HCT116 (cell line): ENCODE data around the gene NFIB. TPM values are rescaled to one million over a fixed set of nuclear protein-coding genes. Genes with fewer than 3 reads are reported as not detected.

Source experiments
- ATAC-seq: fragments of 200-7000 bp; cut with Tn5 transposase; 2 replicates; pipeline ENCODE4 v1.9.1; 2020; ENCODE audit warnings: mild to moderate bottlenecking, moderate library complexity
- BruUV-seq: library from RNA; stranded (reverse); fragments of 400-500 nt; replicated peaks from 2 replicates; lab custom pipeline; 2021; lab: Mats Ljungman, UMichigan
- CTCF ChIA-PET: fragments of 300-600 bp; sonication (Branson Sonifier 250); formaldehyde crosslinking; loops from one replicate; lab custom pipeline; 2021; ENCODE audit warnings: antibody characterized with exemption; lab: Charles Lee
- POLR2A ChIA-PET: fragments of 300-600, 350-600 bp; sonication (Branson Sonifier 250); formaldehyde crosslinking; loops from one replicate; lab custom pipeline; 2021; ENCODE audit warnings: antibody characterized with exemption; lab: Charles Lee
- RAD21 ChIA-PET, 2 experiments: fragments of 300-600 bp; sonication (Branson Sonifier 250); formaldehyde crosslinking; loops; one replicate each; lab custom pipeline; 2023; ENCODE audit warnings: low total read pairs in 2 of 2; ENCODE audit not compliant: uncharacterized antibody in 2 of 2, unreplicated experiment in 2 of 2, low non-redundant PET in 1 of 2; lab: Charles Lee
- DNase-seq: peaks from one replicate; pipeline ENCODE4 v3.0.0-alpha.2; 2010; ENCODE audit warnings: low read depth, low spot score
- H2AFZ ChIP-seq: fragments of 200-600 bp; shearing (Covaris generic), sonication (generic); 2 replicates; pipeline ENCODE4 v1.6.1; 2017; ENCODE audit warnings: low read depth, mixed run types, mixed read lengths, antibody characterized with exemption, low read length; ENCODE audit not compliant: poor library complexity, severe bottlenecking
- H3K27ac ChIP-seq: 2 replicates; pipeline ENCODE4 v1.5.1; 2012; ENCODE audit warnings: low read depth, low read length
- H3K27me3 ChIP-seq: fragments of 200-600 bp; sonication (generic); 2 replicates; pipeline ENCODE4 v1.6.1; 2016; ENCODE audit warnings: mixed run types, low read length, mixed read lengths; ENCODE audit not compliant: insufficient read depth
- H3K36me3 ChIP-seq, 2 experiments: fragments of 200-500 bp in 1 of 2; fragments of 200-600 bp in 1 of 2; sonication (Bioruptor generic) in 1 of 2; sonication (generic) in 1 of 2; 2 replicates each; pipeline versions ENCODE4 v1.5.1 to v1.6.1; 2014 to 2016; ENCODE audit warnings: low read length in 2 of 2, inconsistent platforms in 1 of 2, mixed read lengths in 1 of 2, mixed run types in 1 of 2; ENCODE audit not compliant: insufficient read depth in 2 of 2, control insufficient read depth in 1 of 2
- H3K4me1 ChIP-seq, 2 experiments: fragments of 200-600 bp in 1 of 2; sonication (generic) in 1 of 2; 2 replicates each; pipeline versions ENCODE4 v1.5.1 to v1.6.1; 2012 to 2017; ENCODE audit warnings: low read length in 2 of 2, inconsistent platforms in 1 of 2, mild to moderate bottlenecking in 1 of 2, mixed read lengths in 1 of 2, mixed run types in 1 of 2, moderate library complexity in 1 of 2; ENCODE audit not compliant: insufficient read depth in 2 of 2, control insufficient read depth in 1 of 2
- H3K4me2 ChIP-seq: fragments of 200-600 bp; sonication (generic); 2 replicates; pipeline ENCODE4 v1.6.1; 2017; ENCODE audit warnings: mixed run types, low read length, mixed read lengths
- H3K4me3 ChIP-seq, 2 experiments: fragments of 200-600 bp in 1 of 2; sonication (generic) in 1 of 2; replicated peaks in 1 of 2; 2 replicates each; pipeline ENCODE4 v1.5.1; 2011 to 2016; ENCODE audit warnings: low read length in 2 of 2, control low read depth in 1 of 2, low read depth in 1 of 2, mild to moderate bottlenecking in 1 of 2, mixed read lengths in 1 of 2, mixed run types in 1 of 2
- H3K79me2 ChIP-seq: fragments of 200-600 bp; sonication (generic); 2 replicates; pipeline ENCODE4 v1.6.1; 2017; ENCODE audit warnings: mild to moderate bottlenecking, mixed run types, low read length, moderate library complexity, mixed read lengths; ENCODE audit not compliant: insufficient read depth
- H3K9ac ChIP-seq: fragments of 200-600 bp; sonication (generic); 2 replicates; pipeline ENCODE4 v1.6.1; 2016; ENCODE audit warnings: low read length, mixed read lengths
- H3K9me2 ChIP-seq: fragments of 200-600 bp; sonication (generic), shearing (Covaris generic); 2 replicates; pipeline ENCODE4 v1.6.1; 2017; ENCODE audit warnings: mixed run types, mild to moderate bottlenecking, moderate library complexity; ENCODE audit not compliant: insufficient read depth
- H3K9me3 ChIP-seq, 2 experiments: fragments of 200-500 bp in 1 of 2; fragments of 200-600 bp in 1 of 2; sonication (Bioruptor generic) in 1 of 2; sonication (generic) in 1 of 2; 2 replicates each; pipeline ENCODE4 v1.6.1; 2014 to 2017; ENCODE audit warnings: low read length in 2 of 2, mixed read lengths in 2 of 2, inconsistent platforms in 1 of 2, low read depth in 1 of 2, mild to moderate bottlenecking in 1 of 2, mixed run types in 1 of 2, moderate library complexity in 1 of 2; ENCODE audit not compliant: control insufficient read depth in 1 of 2, insufficient read depth in 1 of 2
- H4K20me1 ChIP-seq: fragments of 200-600 bp; sonication (generic), shearing (Covaris generic); 2 replicates; pipeline ENCODE4 v1.6.1; 2017; ENCODE audit warnings: mixed run types, mild to moderate bottlenecking, moderate library complexity; ENCODE audit not compliant: insufficient read depth
- CBX3 ChIP-seq: IDR thresholded peaks from 2 replicates; pipeline ENCODE4 v1.6.1; 2012; ENCODE audit warnings: low read depth
- CEBPB ChIP-seq: IDR thresholded peaks from 2 replicates; pipeline ENCODE4 v1.6.1; 2012; ENCODE audit warnings: low read depth
- EGR1 ChIP-seq: IDR thresholded peaks from 2 replicates; pipeline ENCODE4 v1.6.1; 2012; ENCODE audit warnings: low read depth
- ELF1 ChIP-seq: IDR thresholded peaks from 2 replicates; pipeline ENCODE4 v1.6.1; 2012; ENCODE audit warnings: low read depth, borderline replicate concordance
- FOSL1 ChIP-seq: IDR thresholded peaks from 2 replicates; pipeline ENCODE4 v1.6.1; 2012; ENCODE audit warnings: low read depth
- MAX ChIP-seq: IDR thresholded peaks from 2 replicates; pipeline ENCODE4 v1.6.1; 2012
- POLR2A ChIP-seq: IDR thresholded peaks from 2 replicates; pipeline ENCODE4 v1.7.0; 2011; ENCODE audit warnings: borderline replicate concordance; ENCODE audit not compliant: insufficient read depth, insufficient read length; ENCODE audit errors: extremely low read depth
- POLR2AphosphoS5 ChIP-seq: IDR thresholded peaks from 2 replicates; pipeline ENCODE4 v1.6.1; 2011; ENCODE audit warnings: mild to moderate bottlenecking, low read depth, low read length, moderate library complexity
- REST ChIP-seq: IDR thresholded peaks from 2 replicates; pipeline ENCODE4 v1.6.1; 2012; ENCODE audit warnings: low read depth
- SIN3A ChIP-seq: IDR thresholded peaks from 2 replicates; pipeline ENCODE4 v1.6.1; 2012; ENCODE audit warnings: low read depth
- SRF ChIP-seq: IDR thresholded peaks from 2 replicates; pipeline ENCODE4 v1.6.1; 2012; ENCODE audit warnings: low read depth
- YY1 ChIP-seq: IDR thresholded peaks from 2 replicates; pipeline ENCODE4 v1.6.1; 2011; ENCODE audit warnings: low read length, low read depth, moderate library complexity, mild to moderate bottlenecking; ENCODE audit not compliant: insufficient replicate concordance; ENCODE audit errors: extremely low read depth
- ZFX ChIP-seq: fragments of 450-650 bp; IDR thresholded peaks from 2 replicates; pipeline ENCODE4 v1.6.1; 2017
- ZNF274 ChIP-seq: fragments of 200-500 bp; sonication (Bioruptor generic); IDR thresholded peaks from 2 replicates; pipeline ENCODE4 v1.6.1; 2014; ENCODE audit warnings: mild to moderate bottlenecking, low read depth, low read length, inconsistent platforms
- intact Hi-C: fragments of 100-400 bp; cut with micrococcal nuclease; formaldehyde crosslinking; loops from 2 replicates; pipeline ENCODE4 v1.10.0; 2022
- total RNA-seq: library from RNA; stranded (reverse); gene quantifications from one replicate; pipeline ENCODE4 v1.2.1, GENCODE V29; 2021; ENCODE audit not compliant: unreplicated experiment
- TF ChIP-seq, protein P1 (sequence below): IDR thresholded peaks from 2 replicates; pipeline ENCODE4 v1.6.1; 2011; ENCODE audit warnings: mild to moderate bottlenecking, low read length, moderate library complexity; ENCODE audit not compliant: insufficient replicate concordance; ENCODE audit errors: extremely low read depth
- TF ChIP-seq, protein P2 (sequence below): IDR thresholded peaks from 2 replicates; pipeline ENCODE4 v1.6.1; 2012

The NFIB gene
- total RNA-seq, 1 experiment from 2014 or later, result 6.6 TPM

- no peak for TF ChIP-seq REST
- no peak for TF ChIP-seq ZFX
These were observed 12.3 kb downstream of the NFIB start (continued) for GRCh38 chr9:14301583-14302021.

- Histone ChIP-seq H3K9me3 (no peaks in the 10 kb centered on the region), H3K27me3 (no peaks in the 10 kb centered on the region), H3K4me1 (no peaks in the 10 kb centered on the region), H3K79me2 (no peaks in the 10 kb centered on the region), H2AFZ (no peak overlapping the region), H3K9me2 (no peaks in the 10 kb centered on the region), H3K4me3 (no peak overlapping the region), H3K27ac (no peak overlapping the region), H4K20me1 (no peaks in the 10 kb centered on the region), H3K4me2 (no peak overlapping the region), H3K9ac (no peak overlapping the region), H3K36me3 (no peaks in the 10 kb centered on the region)
- intact Hi-C loops, result no loop called here
- no peak for ATAC-seq
- no TSS peak for BruUV-seq
- ChIA-PET POLR2A (no interaction called here), CTCF (no interaction called here), RAD21 (no interaction called here)
- no peak for DNase-seq
- TF ChIP-seq ZFX (no peak), EGR1 (no peak), MAX (no peak), YY1 (no peak), FOSL1 (no peak), SRF (no peak), ZNF274 (no peak), ELF1 (no peak), CEBPB (no peak), POLR2AphosphoS5 (no peak), REST (no peak), CBX3 (no peak), POLR2A (no peak), SIN3A (no peak)
- TF ChIP-seq, protein P1, sequence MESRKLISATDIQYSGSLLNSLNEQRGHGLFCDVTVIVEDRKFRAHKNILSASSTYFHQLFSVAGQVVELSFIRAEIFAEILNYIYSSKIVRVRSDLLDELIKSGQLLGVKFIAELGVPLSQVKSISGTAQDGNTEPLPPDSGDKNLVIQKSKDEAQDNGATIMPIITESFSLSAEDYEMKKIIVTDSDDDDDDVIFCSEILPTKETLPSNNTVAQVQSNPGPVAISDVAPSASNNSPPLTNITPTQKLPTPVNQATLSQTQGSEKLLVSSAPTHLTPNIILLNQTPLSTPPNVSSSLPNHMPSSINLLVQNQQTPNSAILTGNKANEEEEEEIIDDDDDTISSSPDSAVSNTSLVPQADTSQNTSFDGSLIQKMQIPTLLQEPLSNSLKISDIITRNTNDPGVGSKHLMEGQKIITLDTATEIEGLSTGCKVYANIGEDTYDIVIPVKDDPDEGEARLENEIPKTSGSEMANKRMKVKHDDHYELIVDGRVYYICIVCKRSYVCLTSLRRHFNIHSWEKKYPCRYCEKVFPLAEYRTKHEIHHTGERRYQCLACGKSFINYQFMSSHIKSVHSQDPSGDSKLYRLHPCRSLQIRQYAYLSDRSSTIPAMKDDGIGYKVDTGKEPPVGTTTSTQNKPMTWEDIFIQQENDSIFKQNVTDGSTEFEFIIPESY, result no peak
- TF ChIP-seq, protein P2, sequence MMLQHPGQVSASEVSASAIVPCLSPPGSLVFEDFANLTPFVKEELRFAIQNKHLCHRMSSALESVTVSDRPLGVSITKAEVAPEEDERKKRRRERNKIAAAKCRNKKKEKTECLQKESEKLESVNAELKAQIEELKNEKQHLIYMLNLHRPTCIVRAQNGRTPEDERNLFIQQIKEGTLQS, result no peak
These were observed 12.9 kb downstream of the NFIB start for GRCh38 chr9:14301006-14301405.
